Common myeloid progenitor, CD34-positive (primary cell): ENCODE results near the gene PRKAG1.

Source experiments
- CTCF ChIA-PET: fragments of 350-600 bp; sonication (Branson Sonifier 250); formaldehyde crosslinking; loops from one replicate; lab custom pipeline; 2021; ENCODE audit warnings: antibody characterized with exemption; lab: Charles Lee
- POLR2A ChIA-PET: fragments of 350-600 bp; sonication (Branson Sonifier 250); formaldehyde crosslinking; loops from one replicate; lab custom pipeline; 2021; ENCODE audit warnings: antibody characterized with exemption; lab: Charles Lee
- DNase-seq, 3 donors: peaks; one replicate each; pipeline versions ENCODE4 v3.0.0 to v3.0.0-alpha.2; 2013
- H3K27ac ChIP-seq, 2 experiments: 1 replicate in 1 of 2; 2 replicates in 1 of 2; pipeline ENCODE4 v1.7.0; 2013; ENCODE audit warnings: inconsistent platforms in 2 of 2, low read length in 2 of 2, mild to moderate bottlenecking in 2 of 2, low read depth in 1 of 2, moderate library complexity in 1 of 2; ENCODE audit not compliant: severe bottlenecking in 2 of 2, insufficient read depth in 1 of 2, poor library complexity in 1 of 2
- H3K27me3 ChIP-seq, 5 experiments: replicated peaks in 2 of 5; 1 replicate in 3 of 5; 2 replicates in 2 of 5; pipeline versions ENCODE4 v1.6.1 to v1.7.0; 2013; ENCODE audit warnings: low read length in 4 of 5, mild to moderate bottlenecking in 2 of 5, moderate library complexity in 2 of 5, inconsistent platforms in 1 of 5; ENCODE audit not compliant: insufficient read depth in 5 of 5, control insufficient read depth in 4 of 5
- H3K36me3 ChIP-seq, 4 experiments: 1 replicate in 2 of 4; 2 replicates in 2 of 4; pipeline versions ENCODE4 v1.6.1 to v1.7.0; 2013; ENCODE audit warnings: low read length in 3 of 4, control low read depth in 1 of 4, mild to moderate bottlenecking in 1 of 4; ENCODE audit not compliant: control insufficient read depth in 4 of 4, insufficient read depth in 4 of 4
- H3K4me1 ChIP-seq, 4 experiments: 1 replicate in 3 of 4; 2 replicates in 1 of 4; pipeline versions ENCODE4 v1.6.1 to v1.7.1; 2013; ENCODE audit warnings: low read length in 3 of 4, mild to moderate bottlenecking in 3 of 4, control low read depth in 1 of 4, inconsistent platforms in 1 of 4, moderate library complexity in 1 of 4; ENCODE audit not compliant: control insufficient read depth in 4 of 4, insufficient read depth in 4 of 4; ENCODE audit errors: control extremely low read depth in 1 of 4
- H3K4me3 ChIP-seq, 7 experiments: 1 replicate in 4 of 7; 2 replicates in 3 of 7; pipeline versions ENCODE4 v1.5.1 to v1.7.0; 2013; ENCODE audit warnings: mild to moderate bottlenecking in 7 of 7, low read length in 6 of 7, moderate library complexity in 6 of 7, inconsistent platforms in 2 of 7, low read depth in 2 of 7, control low read depth in 1 of 7; ENCODE audit not compliant: insufficient read depth in 4 of 7, control insufficient read depth in 1 of 7; ENCODE audit errors: extremely low read depth in 1 of 7
- H3K9me3 ChIP-seq, 5 experiments: 1 replicate in 4 of 5; 2 replicates in 1 of 5; pipeline versions ENCODE4 v1.6.1 to v1.7.1; 2013; ENCODE audit warnings: low read length in 4 of 5, mild to moderate bottlenecking in 2 of 5, inconsistent platforms in 1 of 5, low read depth in 1 of 5, moderate library complexity in 1 of 5; ENCODE audit not compliant: control insufficient read depth in 4 of 5, insufficient read depth in 2 of 5; ENCODE audit errors: control extremely low read depth in 1 of 5
- WGBS: methylation state at CpG from one replicate; pipeline ENCODE4 v1.1.5; 2013; ENCODE audit not compliant: insufficient coverage; 5-methylcytosine and 5-hydroxymethylcytosine counted together

Gene PRKAG1

GRCh38 chr12:49054524-49054923, 35.9 kb upstream of the PRKAG1 start:
- ChIA-PET CTCF (interaction anchor here (0.8 to 4.9 kb wide), 7 partner anchors 9 to 35 kb away, joined by 3 to 38 read pairs (median 3); no protein-coding TSS in a partner anchor), POLR2A (no interaction called here)
- WGBS: 97% methylated on average over 10 of the region's 10 CpGs
- DNase-seq: no peak
- Histone ChIP-seq H3K27ac (no peak overlapping the region), H3K4me3 (no peak overlapping the region), H3K36me3 (peaks cover 11 to 61% (median 52%) of the 10 kb centered on the region in 4 experiments), H3K27me3 (no peaks in the 10 kb centered on the region), H3K9me3 (no peaks in the 10 kb centered on the region), H3K4me1 (peaks cover 31 to 44% (median 42%) of the 10 kb centered on the region in 4 experiments)

DNA sequence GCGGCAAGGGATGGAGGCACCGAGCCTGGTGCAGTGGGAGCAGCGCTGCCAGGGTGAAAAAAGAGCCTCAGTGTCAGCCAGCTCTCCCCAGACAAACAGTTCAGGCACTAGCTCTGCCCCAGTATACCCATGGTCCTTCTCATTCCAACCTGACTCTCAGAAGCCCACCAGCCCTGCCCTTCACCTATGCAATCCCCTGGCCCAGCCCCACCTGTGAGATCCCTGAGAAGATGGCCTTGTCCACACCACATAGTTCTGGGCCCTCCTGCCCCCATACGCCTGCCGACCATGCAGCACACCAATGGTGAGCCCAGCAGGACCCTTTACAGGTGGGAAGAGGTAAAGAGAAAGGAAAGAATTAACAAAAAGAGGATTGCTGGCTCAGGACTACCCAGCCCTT, 35.5 kb upstream of the PRKAG1 start:
- no peaks in the 10 kb centered on the region for H3K9me3 ChIP-seq
- POLR2A ChIA-PET: no interaction called here
- CTCF ChIA-PET: interaction anchor here (0.8 to 4.9 kb wide), 4 partner anchors 9 to 23 kb away, joined by 3 to 38 read pairs (median 6); no protein-coding TSS in a partner anchor
- no peak overlapping the region for H3K27ac ChIP-seq
- no peak for DNase-seq
- peaks cover 31 to 41% (median 39%) of the 10 kb centered on the region in 4 experiments for H3K4me1 ChIP-seq
- no peak overlapping the region for H3K4me3 ChIP-seq
- 86% methylated on average over 3 of the region's 5 CpGs for WGBS
- H3K27me3 ChIP-seq: no peaks in the 10 kb centered on the region
- H3K36me3 ChIP-seq: peaks cover 13 to 66% (median 55%) of the 10 kb centered on the region in 4 experiments

- Histone ChIP-seq H3K36me3 (peaks cover 24 to 78% (median 69%) of the 10 kb centered on the region in 4 experiments), H3K27ac (no peak overlapping the region), H3K9me3 (no peaks in the 10 kb centered on the region), H3K4me3 (no peak overlapping the region), H3K27me3 (no peaks in the 10 kb centered on the region), H3K4me1 (peaks cover 20 to 27% (median 24%) of the 10 kb centered on the region in 4 experiments)
- DNase-seq: no peak
- over 99% methylated on average over 14 of the region's 16 CpGs for WGBS
- POLR2A ChIA-PET: no interaction called here
- CTCF ChIA-PET: interaction anchor here (1.3 to 1.6 kb wide), 2 partner anchors 9 to 11 kb away, joined by 3 to 5 read pairs; no protein-coding TSS in a partner anchor
Observed at GRCh38 chr12:49052451-49053208, 34.1 kb upstream of the PRKAG1 start.

- Histone ChIP-seq H3K36me3 (peaks cover 24 to 83% (median 74%) of the 10 kb centered on the region in 4 experiments), H3K27ac (no peak overlapping the region), H3K27me3 (no peaks in the 10 kb centered on the region), H3K4me3 (no peak overlapping the region), H3K4me1 (peaks cover 15 to 19% (median 17%) of the 10 kb centered on the region in 4 experiments), H3K9me3 (no peaks in the 10 kb centered on the region)
- POLR2A ChIA-PET: no interaction called here
- DNase-seq: no peak
- CTCF ChIA-PET: interaction anchor here (1.3 kb wide), 1 partner anchor 9 kb away, joined by 3 read pairs; no protein-coding TSS in a partner anchor
- WGBS: 98% methylated on average over 19 of the region's 20 CpGs
Observed at GRCh38 chr12:49051777-49052438, 33.3 kb upstream of the PRKAG1 start.

GRCh38 chr12:49051373-49051764, 32.8 kb upstream of the PRKAG1 start:
- CTCF ChIA-PET: interaction anchor here (1.1 kb wide), 1 partner anchor 54 kb away, joined by 6 read pairs; no protein-coding TSS in a partner anchor
- Histone ChIP-seq H3K27ac (no peak overlapping the region), H3K9me3 (no peaks in the 10 kb centered on the region), H3K4me1 (peaks cover 9 to 14% (median 11%) of the 10 kb centered on the region in 4 experiments), H3K36me3 (peaks cover 24 to 88% (median 79%) of the 10 kb centered on the region in 4 experiments), H3K4me3 (no peak overlapping the region), H3K27me3 (no peaks in the 10 kb centered on the region)
- POLR2A ChIA-PET: no interaction called here
- no peak for DNase-seq
- WGBS: 96% methylated on average over 14 of the region's 18 CpGs

DNA sequence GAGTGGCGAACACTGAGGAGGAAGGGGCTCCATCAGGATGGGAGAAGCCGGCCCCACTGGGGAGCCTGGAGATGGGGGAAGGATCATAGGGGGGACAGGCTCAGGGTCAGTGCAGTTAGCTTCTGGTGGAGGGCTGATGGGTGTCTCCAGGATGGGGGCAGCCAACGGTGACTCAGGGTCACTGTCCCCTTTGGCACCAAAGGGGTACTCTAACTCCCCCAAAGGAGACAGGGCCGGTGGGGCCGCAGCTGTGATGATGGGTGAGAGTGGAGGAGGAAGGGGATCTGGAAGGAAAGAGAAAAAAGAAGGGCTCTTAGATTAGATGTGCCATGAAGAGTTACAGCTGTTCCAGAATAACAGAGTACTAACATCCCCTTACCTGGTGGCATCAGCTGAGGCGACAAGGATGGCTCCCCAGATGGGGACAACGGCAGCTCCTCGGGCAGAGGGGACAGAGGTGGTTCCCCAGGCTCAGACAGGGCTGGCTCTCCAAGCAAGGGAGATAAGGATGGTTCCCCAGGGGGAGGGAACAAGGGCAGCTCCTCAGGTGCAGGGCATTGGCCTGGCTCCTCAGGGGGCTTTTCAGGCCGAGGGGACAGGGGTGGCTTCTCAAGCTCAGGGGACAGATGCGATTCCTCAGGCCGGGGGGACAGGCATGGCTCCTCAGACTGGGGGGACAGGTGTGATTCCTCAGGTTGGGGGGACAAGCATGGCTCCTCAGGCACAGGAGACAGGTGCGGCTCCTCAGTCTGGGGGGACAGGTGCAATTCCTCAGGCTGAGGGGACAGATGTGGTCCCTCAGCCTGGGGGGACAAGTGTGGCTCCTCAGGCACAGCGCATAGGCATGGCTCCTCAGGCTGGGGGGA, 32.2 kb upstream of the PRKAG1 start:
- H3K36me3 ChIP-seq: peaks cover 24 to 94% (median 84%) of the 10 kb centered on the region in 4 experiments
- CTCF ChIA-PET: interaction anchor here (0.7 to 2.9 kb wide), 7 partner anchors 12 to 54 kb away, joined by 3 to 10 read pairs (median 5); partner anchors contain the start of gene DHH
- no peaks in the 10 kb centered on the region for H3K9me3 ChIP-seq
- H3K27me3 ChIP-seq: no peaks in the 10 kb centered on the region
- no peak overlapping the region for H3K27ac ChIP-seq
- 88% methylated on average over 4 of the region's 13 CpGs for WGBS
- POLR2A ChIA-PET: no interaction called here
- DNase-seq: no peak
- H3K4me3 ChIP-seq: no peak overlapping the region
- H3K4me1 ChIP-seq: peaks cover 4 to 8% (median 5%) of the 10 kb centered on the region in 4 experiments
